Lung (tissue), 12 donors: ENCODE results near the gene OR52D1. TPM values are rescaled to one million over a fixed set of nuclear protein-coding genes. Genes with fewer than 3 reads are reported as not detected.

Experiments
- ATAC-seq: fragments of 200-7000 bp; cut with Tn5 transposase; one replicate; pipeline ENCODE4 v1.9.1; 2020; ENCODE audit warnings: moderate number of reproducible peaks; ENCODE audit not compliant: insufficient read depth, low FRiP score
- DNase-seq, 3 donors: peaks; one replicate each; pipeline ENCODE4 v3.0.0-alpha.2; 2013 to 2017
- H3K27ac ChIP-seq, 2 donors: one replicate each; pipeline ENCODE4 v1.5.1; 2013; ENCODE audit warnings: mild to moderate bottlenecking in 2 of 2, moderate library complexity in 2 of 2, control low read depth in 1 of 2, inconsistent platforms in 1 of 2, low read depth in 1 of 2, low read length in 1 of 2
- H3K27me3 ChIP-seq, 3 donors: one replicate each; pipeline ENCODE4 v1.5.1; 2013; ENCODE audit warnings: low read length in 2 of 3; ENCODE audit not compliant: control insufficient read depth in 3 of 3, insufficient read depth in 3 of 3
- H3K36me3 ChIP-seq, 4 donors: one replicate each; pipeline ENCODE4 v1.5.1; 2013; ENCODE audit warnings: low read length in 4 of 4, mild to moderate bottlenecking in 1 of 4, moderate library complexity in 1 of 4; ENCODE audit not compliant: control insufficient read depth in 4 of 4, insufficient read depth in 4 of 4
- H3K4me1 ChIP-seq, 5 donors: one replicate each; pipeline ENCODE4 v1.5.1; 2013; ENCODE audit warnings: low read length in 5 of 5, mild to moderate bottlenecking in 2 of 5, moderate library complexity in 1 of 5; ENCODE audit not compliant: control insufficient read depth in 5 of 5, insufficient read depth in 5 of 5
- H3K4me3 ChIP-seq: one replicate; pipeline ENCODE4 v1.5.1; 2013; ENCODE audit warnings: mild to moderate bottlenecking, control low read depth, moderate library complexity
- H3K9ac ChIP-seq, 2 donors: one replicate each; pipeline ENCODE4 v1.5.1; 2013; ENCODE audit warnings: low read length in 2 of 2, control low read depth in 1 of 2; ENCODE audit not compliant: insufficient read depth in 1 of 2
- H3K9me3 ChIP-seq, 4 donors: one replicate each; pipeline ENCODE4 v1.5.1; 2013; ENCODE audit warnings: low read length in 3 of 4, mild to moderate bottlenecking in 1 of 4, moderate library complexity in 1 of 4; ENCODE audit not compliant: control insufficient read depth in 4 of 4, insufficient read depth in 3 of 4
- WGBS, 2 donors: extraction: QIAGEN DNeasy Blood & Tissue Kit; methylation state at CpG; one replicate each; pipeline ENCODE4 v1.1.7; 2013; 5-methylcytosine and 5-hydroxymethylcytosine counted together
- polyA plus RNA-seq, 2 donors: library from polyadenylated mRNA; stranded (reverse); fragments of 200-250 nt; gene quantifications; one replicate each; pipeline ENCODE4 v1.2.1, GENCODE V29; 2013
- total RNA-seq, 2 donors: library from RNA; depleted of rRNA in 1 of 2; stranded (reverse); fragments of >200 nt in 1 of 2; gene quantifications; one replicate each; pipeline ENCODE4 v1.2.1, GENCODE V29; 2014 to 2021
- TF ChIP-seq, protein P1 (sequence below): IDR thresholded peaks from 2 replicates; pipeline ENCODE4 v1.5.1; 2012; ENCODE audit warnings: mild to moderate bottlenecking; ENCODE audit errors: control extremely low read depth, extremely low read depth
- donor health status: control.
- donor health status: control.
- donor health status: Bipolar disorder and iron deficiency.
- donor health status: healthy.
- donor health status: DM: yes; HTN: yes; CAD: no.

OR52D1 gene
- total and polyA plus RNA-seq, 4 donors = not detected

DNA sequence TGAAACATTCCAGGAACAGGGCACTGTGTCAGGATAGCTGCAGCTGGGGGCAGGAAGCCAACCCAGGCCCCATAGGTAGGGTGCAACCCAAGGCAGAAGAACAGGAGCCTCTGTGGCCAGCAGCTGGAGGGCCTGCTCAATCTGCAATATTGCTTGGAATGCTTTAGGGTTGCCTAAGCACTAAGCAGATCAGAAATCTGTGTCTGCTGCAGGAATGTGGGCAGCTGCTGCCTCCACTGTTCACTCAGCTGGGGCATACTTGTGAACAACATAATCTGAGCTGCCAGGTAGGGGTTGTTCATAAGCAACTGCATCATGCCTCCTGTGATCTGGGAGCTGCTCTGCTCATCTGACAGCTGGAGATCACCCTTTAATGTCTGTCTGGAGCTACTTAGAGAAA lies 26.4 kb downstream of the OR52D1 start:
- Histone ChIP-seq H3K36me3 (no peaks in the 10 kb centered on the region), H3K9me3 (peaks cover 0 to 3% (median 0%) of the 10 kb centered on the region in 4 donors), H3K4me3 (no peak overlapping the region), H3K27ac (no peak overlapping the region), H3K9ac (no peak overlapping the region), H3K27me3 (no peaks in the 10 kb centered on the region), H3K4me1 (no peaks in the 10 kb centered on the region)
- no peak for ATAC-seq
- TF ChIP-seq, protein P1, sequence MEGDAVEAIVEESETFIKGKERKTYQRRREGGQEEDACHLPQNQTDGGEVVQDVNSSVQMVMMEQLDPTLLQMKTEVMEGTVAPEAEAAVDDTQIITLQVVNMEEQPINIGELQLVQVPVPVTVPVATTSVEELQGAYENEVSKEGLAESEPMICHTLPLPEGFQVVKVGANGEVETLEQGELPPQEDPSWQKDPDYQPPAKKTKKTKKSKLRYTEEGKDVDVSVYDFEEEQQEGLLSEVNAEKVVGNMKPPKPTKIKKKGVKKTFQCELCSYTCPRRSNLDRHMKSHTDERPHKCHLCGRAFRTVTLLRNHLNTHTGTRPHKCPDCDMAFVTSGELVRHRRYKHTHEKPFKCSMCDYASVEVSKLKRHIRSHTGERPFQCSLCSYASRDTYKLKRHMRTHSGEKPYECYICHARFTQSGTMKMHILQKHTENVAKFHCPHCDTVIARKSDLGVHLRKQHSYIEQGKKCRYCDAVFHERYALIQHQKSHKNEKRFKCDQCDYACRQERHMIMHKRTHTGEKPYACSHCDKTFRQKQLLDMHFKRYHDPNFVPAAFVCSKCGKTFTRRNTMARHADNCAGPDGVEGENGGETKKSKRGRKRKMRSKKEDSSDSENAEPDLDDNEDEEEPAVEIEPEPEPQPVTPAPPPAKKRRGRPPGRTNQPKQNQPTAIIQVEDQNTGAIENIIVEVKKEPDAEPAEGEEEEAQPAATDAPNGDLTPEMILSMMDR = no peak
- no peak for DNase-seq

DNA sequence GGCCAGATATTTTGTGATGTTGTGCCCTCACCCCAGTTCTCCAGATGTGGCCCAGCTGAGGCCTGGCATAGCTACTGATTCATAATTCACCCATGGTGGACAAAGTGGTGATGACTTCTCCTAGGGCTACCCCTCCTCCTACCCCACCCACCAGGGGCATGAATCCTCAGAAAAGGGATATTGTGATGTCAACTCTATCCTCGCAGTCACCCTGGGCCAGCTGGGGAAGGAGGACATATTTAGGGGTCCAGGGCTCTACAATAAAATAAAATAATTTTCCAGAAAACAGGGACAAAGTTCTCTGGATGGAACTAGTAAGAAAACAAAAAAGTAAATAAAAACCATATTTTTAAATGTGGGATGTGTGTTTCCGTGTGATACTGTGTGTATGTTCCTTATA lies 28.1 kb downstream of the OR52D1 start, which contains the start of gene UBQLNL:
Gene UBQLNL (minus strand): TSS at position 101 of the 400 bp plus-strand sequence. CDS start 258 bp downstream, outside the sequence.
- no peaks in the 10 kb centered on the region for H3K4me1 ChIP-seq
- peaks cover 0 to 3% (median 0%) of the 10 kb centered on the region in 4 donors for H3K9me3 ChIP-seq
- TF ChIP-seq, protein P1 = no peak
- DNase-seq (no peak), ATAC-seq (no peak)
- no peak within 1 kb of the TSS for H3K4me3 ChIP-seq
- H3K27me3 ChIP-seq = no peaks in the 10 kb centered on the region
- H3K9ac ChIP-seq = no peak within 1 kb of the TSS
- WGBS, 2 donors = 95 to 99% methylated on average over 2 of the region's 2 CpGs
- no peak within 1 kb of the TSS for H3K27ac ChIP-seq
- no peaks in the 10 kb centered on the region for H3K36me3 ChIP-seq

DNA sequence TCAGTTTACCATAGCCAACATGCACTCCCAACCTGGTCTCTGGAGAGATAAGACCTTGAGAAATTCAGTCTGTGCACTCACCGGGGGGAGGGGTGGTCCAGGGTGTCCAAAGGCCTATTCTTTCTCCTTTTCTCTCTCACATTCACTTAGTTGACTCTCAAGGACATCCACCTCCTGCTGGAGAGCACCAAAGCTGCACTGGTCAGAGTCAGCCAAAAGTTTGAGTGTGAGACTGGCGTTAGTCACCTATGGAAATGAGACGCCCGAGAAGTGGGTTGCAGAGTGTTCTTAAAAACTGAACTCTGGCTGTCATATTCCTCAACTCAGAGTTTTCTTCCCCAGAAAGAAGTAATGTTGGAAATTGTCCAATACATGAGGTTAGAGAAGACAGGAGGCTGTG lies 33.1 kb downstream of the OR52D1 start:
- Histone ChIP-seq H3K27ac (no peak overlapping the region), H3K36me3 (no peaks in the 10 kb centered on the region), H3K9me3 (peaks cover 0 to 3% (median 0%) of the 10 kb centered on the region in 4 donors), H3K4me3 (no peak overlapping the region), H3K27me3 (no peaks in the 10 kb centered on the region), H3K9ac (no peak overlapping the region), H3K4me1 (no peaks in the 10 kb centered on the region)
- TF ChIP-seq, protein P1 = no peak
- no peak for DNase-seq
- ATAC-seq = no peak
- WGBS, 2 donors = 97% methylated on average over 4 of the region's 4 CpGs

DNA sequence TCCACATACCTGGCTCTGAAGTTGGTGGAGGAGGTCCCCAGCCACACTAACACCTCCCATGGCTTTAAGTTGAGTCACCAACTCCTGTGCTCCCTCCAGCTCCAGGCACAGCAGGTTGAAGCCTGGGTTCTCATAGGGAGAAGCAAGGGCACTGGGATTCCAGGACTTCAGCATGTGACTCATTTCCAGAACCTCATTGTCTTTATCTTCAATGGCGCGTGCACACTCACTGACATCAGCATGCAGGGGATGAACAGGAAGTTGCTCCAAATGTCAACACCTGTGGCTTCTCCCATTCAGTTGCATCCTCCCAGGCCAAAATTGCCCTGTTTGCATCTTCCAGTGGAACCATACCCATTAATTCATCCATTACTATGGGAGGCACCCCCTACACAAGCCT lies 33.8 kb downstream of the OR52D1 start:
- DNase-seq = no peak
- ATAC-seq = no peak
- H3K27me3 ChIP-seq = no peaks in the 10 kb centered on the region
- no peaks in the 10 kb centered on the region for H3K4me1 ChIP-seq
- H3K36me3 ChIP-seq = no peaks in the 10 kb centered on the region
- H3K4me3 ChIP-seq = no peak overlapping the region
- H3K27ac ChIP-seq = no peak overlapping the region
- no peak overlapping the region for H3K9ac ChIP-seq
- TF ChIP-seq, protein P1 = no peak
- peaks cover 0 to 3% (median 0%) of the 10 kb centered on the region in 4 donors for H3K9me3 ChIP-seq
- WGBS, 2 donors = 89 to 100% methylated on average over 2 of the region's 2 CpGs
